ENCODE measurements around the gene ANKRD35. TPM values are rescaled to one million over a fixed set of nuclear protein-coding genes. Genes with fewer than 3 reads are reported as not detected.

Gene ANKRD35
- total and polyA plus RNA-seq, 10 of the 15 experiments (the other 5 are each of a cell fraction or from before 2014, with no cell fraction given) = 0.01 to 0.08 TPM; not detected in 8

DNA sequence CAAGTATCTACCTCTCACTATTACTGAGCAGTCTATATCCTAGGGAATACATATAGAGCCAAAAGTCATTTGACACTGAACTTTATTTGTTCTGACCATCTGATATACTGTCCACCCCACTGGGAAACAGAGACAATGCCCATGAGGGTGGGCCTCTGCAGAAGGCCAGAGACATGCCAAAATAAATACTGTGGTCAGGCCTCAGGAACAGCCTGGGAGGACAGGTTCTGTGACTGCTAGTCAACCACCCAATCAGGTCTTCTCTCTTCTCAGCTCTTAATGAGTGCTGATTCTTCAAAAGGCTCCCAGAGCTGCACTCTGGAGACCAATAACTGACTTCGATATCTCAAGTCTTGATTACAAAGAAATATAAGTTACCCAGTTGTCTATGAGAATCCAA is 5.5 kb upstream of the ANKRD35 start (continued):
- TF ChIP-seq NFIC (IDR thresholded peaks at IDR 0.05; ENCODE audit: low read depth, low read length) = no peak
- TF ChIP-seq, protein P1, sequence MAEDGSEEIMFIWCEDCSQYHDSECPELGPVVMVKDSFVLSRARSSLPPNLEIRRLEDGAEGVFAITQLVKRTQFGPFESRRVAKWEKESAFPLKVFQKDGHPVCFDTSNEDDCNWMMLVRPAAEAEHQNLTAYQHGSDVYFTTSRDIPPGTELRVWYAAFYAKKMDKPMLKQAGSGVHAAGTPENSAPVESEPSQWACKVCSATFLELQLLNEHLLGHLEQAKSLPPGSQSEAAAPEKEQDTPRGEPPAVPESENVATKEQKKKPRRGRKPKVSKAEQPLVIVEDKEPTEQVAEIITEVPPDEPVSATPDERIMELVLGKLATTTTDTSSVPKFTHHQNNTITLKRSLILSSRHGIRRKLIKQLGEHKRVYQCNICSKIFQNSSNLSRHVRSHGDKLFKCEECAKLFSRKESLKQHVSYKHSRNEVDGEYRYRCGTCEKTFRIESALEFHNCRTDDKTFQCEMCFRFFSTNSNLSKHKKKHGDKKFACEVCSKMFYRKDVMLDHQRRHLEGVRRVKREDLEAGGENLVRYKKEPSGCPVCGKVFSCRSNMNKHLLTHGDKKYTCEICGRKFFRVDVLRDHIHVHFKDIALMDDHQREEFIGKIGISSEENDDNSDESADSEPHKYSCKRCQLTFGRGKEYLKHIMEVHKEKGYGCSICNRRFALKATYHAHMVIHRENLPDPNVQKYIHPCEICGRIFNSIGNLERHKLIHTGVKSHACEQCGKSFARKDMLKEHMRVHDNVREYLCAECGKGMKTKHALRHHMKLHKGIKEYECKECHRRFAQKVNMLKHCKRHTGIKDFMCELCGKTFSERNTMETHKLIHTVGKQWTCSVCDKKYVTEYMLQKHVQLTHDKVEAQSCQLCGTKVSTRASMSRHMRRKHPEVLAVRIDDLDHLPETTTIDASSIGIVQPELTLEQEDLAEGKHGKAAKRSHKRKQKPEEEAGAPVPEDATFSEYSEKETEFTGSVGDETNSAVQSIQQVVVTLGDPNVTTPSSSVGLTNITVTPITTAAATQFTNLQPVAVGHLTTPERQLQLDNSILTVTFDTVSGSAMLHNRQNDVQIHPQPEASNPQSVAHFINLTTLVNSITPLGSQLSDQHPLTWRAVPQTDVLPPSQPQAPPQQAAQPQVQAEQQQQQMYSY (CRISPR knock-in tag; IDR thresholded peaks at IDR 0.05) = no peak
- no peak for TF ChIP-seq SUPT20H (IDR thresholded peaks at IDR 0.05; ENCODE audit: borderline replicate concordance, control insufficient read depth, low read depth, low read length)
- TF ChIP-seq YY1 (IDR thresholded peaks at IDR 0.05; ENCODE audit: low read depth, low read length) = no peak
- no peak for TF ChIP-seq GATAD2B (conservative IDR thresholded peaks at IDR 0.05; ENCODE audit: low read depth)
- no peak for TF ChIP-seq ZNF274 (IDR thresholded peaks at IDR 0.05; ENCODE audit: insufficient read depth, insufficient read length)

DNA sequence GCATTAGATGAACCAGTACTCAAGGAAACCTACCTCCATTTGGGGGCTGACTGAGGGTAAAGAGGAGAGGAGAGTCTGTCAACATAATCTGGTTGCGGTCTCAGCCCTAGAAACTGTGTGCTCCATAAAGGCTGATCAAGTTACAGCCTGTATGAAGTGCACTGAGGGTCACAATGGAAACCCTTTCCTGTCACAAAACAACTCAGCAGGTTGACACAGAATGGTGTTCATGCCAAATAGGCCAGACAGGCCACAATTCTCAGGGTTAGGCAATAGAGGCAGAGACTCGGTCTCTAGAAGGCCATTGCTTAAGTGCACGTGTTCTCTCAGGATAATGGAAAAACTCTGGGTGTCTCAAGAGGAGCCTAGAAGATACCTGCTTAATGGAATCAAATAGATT is 4.1 kb upstream of the ANKRD35 start:
- H3K36me3 ChIP-seq (ENCODE audit: control insufficient read depth in 2 of 2, insufficient read depth in 2 of 2, low read length in 1 of 2) = no peaks in the 10 kb centered on the region
- peaks cover 0 to 5% of the 10 kb centered on the region in 2 experiments; a peak in 2 of 4 replicates for H3K27me3 ChIP-seq (replicated peaks in 1 of 2; ENCODE audit: control insufficient read depth in 2 of 2, insufficient read depth in 2 of 2, low read length in 1 of 2)
- no peak overlapping the region for H3K27ac ChIP-seq (ENCODE audit: control insufficient read depth, insufficient read depth)
- intact Hi-C loops (cut with micrococcal nuclease; ENCODE audit: unreplicated experiment) = no loop called here
- H4K20me1 ChIP-seq (ENCODE audit: control insufficient read depth, insufficient read depth) = no peaks in the 10 kb centered on the region
- H3K4me3 ChIP-seq = no peak overlapping the region
- no TSS peak for BruUV-seq (replicated peaks)
- FAIRE-seq (no peak), DNase-seq (ENCODE audit: low read depth, low spot score) (no peak), ATAC-seq (no peak)
- ChIA-PET CTCF (interaction anchor here (0.6 to 5.9 kb wide), 6 partner anchors 19 to 143 kb away, joined by 3 to 66 read pairs (median 26); partner anchors contain the start of genes ITGA10 and NUDT17), POLR2A (interaction anchor here (0.6 to 0.7 kb wide), 4 partner anchors 8 to 123 kb away, joined by 3 to 8 read pairs (median 6); partner anchors contain the start of genes ANKRD34A and POLR3GL), SMC1A (ENCODE audit: uncharacterized antibody, unreplicated experiment) (no interaction called here), RAD21 (ENCODE audit: unreplicated experiment) (interaction anchor here (1.5 kb wide), 1 partner anchor 128 kb away, joined by 3 read pairs; no protein-coding TSS in a partner anchor)
- H3K4me1 ChIP-seq (ENCODE audit: control insufficient read depth, insufficient read depth, low read length) = no peaks in the 10 kb centered on the region
- no peak overlapping the region for H3K4me2 ChIP-seq (ENCODE audit: control insufficient read depth, insufficient read depth)
- no peak overlapping the region for H3K9ac ChIP-seq (ENCODE audit: control insufficient read depth, insufficient read depth, low read length)
- H2AFZ ChIP-seq (ENCODE audit: control insufficient read depth, low read depth, low read length) = no peak overlapping the region
- WGBS (ENCODE audit: insufficient coverage, insufficient replicate concordance, low lambda C conversion rate, missing lambda C conversion rate) = 87% methylated on average over 3 of the region's 3 CpGs
- in situ Hi-C loops (cut with MboI) = no loop called here
- no peaks in the 10 kb centered on the region for H3K79me2 ChIP-seq (ENCODE audit: control insufficient read depth, insufficient read depth, low read length)
- H3K9me3 ChIP-seq (replicated peaks; ENCODE audit: control insufficient read depth, insufficient read depth, low read length) = no peaks in the 10 kb centered on the region
- no peak for TF ChIP-seq SUPT20H (IDR thresholded peaks at IDR 0.05; ENCODE audit: borderline replicate concordance, control insufficient read depth, low read depth, low read length)
- no peak for TF ChIP-seq SREBF2 (IDR thresholded peaks at IDR 0.05; ENCODE audit: low read length)
- TF ChIP-seq, protein P1 (CRISPR knock-in tag; IDR thresholded peaks at IDR 0.05) = no peak
- TF ChIP-seq, protein P2, sequence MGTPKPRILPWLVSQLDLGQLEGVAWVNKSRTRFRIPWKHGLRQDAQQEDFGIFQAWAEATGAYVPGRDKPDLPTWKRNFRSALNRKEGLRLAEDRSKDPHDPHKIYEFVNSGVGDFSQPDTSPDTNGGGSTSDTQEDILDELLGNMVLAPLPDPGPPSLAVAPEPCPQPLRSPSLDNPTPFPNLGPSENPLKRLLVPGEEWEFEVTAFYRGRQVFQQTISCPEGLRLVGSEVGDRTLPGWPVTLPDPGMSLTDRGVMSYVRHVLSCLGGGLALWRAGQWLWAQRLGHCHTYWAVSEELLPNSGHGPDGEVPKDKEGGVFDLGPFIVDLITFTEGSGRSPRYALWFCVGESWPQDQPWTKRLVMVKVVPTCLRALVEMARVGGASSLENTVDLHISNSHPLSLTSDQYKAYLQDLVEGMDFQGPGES (IDR thresholded peaks at IDR 0.05) = no peak
- no peak for TF ChIP-seq IRF4 (IDR thresholded peaks at IDR 0.05; ENCODE audit: low read depth, low read length)
- TF ChIP-seq HDGF (IDR thresholded peaks at IDR 0.05) = no peak
- TF ChIP-seq SIX5 (IDR thresholded peaks at IDR 0.05; ENCODE audit: low read depth, low read length, severe bottlenecking) = no peak
- no peak for TF ChIP-seq BACH1 (IDR thresholded peaks at IDR 0.05; ENCODE audit: borderline replicate concordance)
- no peak for TF ChIP-seq ZNF384 (IDR thresholded peaks at IDR 0.05; ENCODE audit: borderline replicate concordance, low read depth, low read length)

Data from GM12878 (cell line).